PC-3 (cell line): ENCODE measurements around the gene DNAJC6.

Experiments
- CTCF ChIP-seq: fragments of 300-600 bp; sonication (generic); conservative IDR thresholded peaks from 2 replicates; pipeline ENCODE4 v1.5.1; 2017; ENCODE audit warnings: antibody characterized with exemption, low read depth, mild to moderate bottlenecking, low read length
- EZH2 ChIP-seq: fragments of 300-600 bp; sonication (generic); IDR thresholded peaks from one replicate; pipeline ENCODE4 v1.6.1; 2017; ENCODE audit warnings: antibody characterized with exemption, mild to moderate bottlenecking, low read length; ENCODE audit not compliant: unreplicated experiment

GRCh38 chr1:65421351-65422025 lies 112.1 kb downstream of the DNAJC6 start:
- TF ChIP-seq CTCF, result no peak
- TF ChIP-seq EZH2, result no peak
